ENCODE results near the gene KRTAP4-7.
"Not testable (repeated sequence)": the region's sequence is repeated elsewhere in the genome, so short reads cannot be mapped to it uniquely, and the experiment has no call there.

KRTAP4-7 gene

DNA sequence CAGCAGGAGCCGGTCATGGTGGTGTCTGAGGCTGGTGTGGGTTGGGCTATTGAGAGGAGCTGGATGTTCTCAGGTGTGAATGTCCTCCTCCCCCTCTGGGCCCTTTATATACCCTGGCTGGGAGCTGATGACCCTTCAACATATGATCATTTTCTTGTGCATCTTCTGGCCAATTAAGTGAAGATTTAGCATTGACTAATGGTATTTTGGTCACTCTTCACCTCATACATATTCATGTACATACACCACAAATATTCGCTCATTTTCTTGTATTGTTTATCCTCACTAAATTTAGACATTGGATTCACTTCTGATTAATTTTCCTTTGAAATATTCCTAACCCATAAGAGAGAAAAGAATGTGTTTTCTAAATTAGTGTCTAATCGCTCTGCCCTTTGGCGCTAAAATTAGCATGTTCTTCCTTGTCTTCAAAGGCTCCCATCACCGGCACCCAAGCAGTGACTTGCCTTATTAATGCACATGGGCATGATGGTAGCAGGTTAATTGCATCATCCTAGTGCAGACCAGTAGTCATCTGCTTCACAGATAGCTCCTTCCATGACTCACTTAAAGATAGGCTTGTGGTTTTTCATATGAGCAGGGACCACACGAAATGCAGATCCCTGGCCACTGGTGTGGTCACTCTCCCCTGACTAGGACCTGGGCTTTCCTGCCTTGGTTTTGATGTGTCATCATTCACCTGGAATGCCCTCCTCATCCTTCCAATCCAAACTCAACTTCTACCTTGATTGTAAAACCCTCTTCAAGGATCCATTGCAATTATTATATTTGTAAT is 17.9 kb upstream of the KRTAP4-7 start, which contains the start of gene KRTAP2-4:
TSS of gene KRTAP2-4 (minus strand) at position 51 of the 796 bp plus-strand sequence. CDS start at position 17, 34 bp downstream.
- no peak for DNase-seq

DNA sequence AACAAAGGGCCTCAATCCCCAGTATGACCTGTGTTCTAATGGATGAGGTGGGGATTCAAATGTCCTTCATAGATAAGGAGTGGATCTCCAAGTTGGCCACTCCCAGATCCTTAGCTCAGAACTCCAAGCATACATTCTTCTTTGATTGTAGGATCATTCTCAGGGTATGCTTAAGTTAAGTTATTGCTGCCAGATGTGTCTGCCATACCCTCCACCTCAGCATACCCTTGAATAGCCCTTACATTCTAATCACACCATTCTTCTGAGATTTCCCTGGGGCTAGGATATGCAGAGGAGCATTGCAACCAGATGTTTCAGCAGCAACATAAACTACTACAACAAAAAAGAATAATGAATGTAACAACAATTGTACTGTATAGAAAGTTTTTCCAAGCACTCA is 16.7 kb upstream of the KRTAP4-7 start:
- DNase-seq, result no peak

DNA sequence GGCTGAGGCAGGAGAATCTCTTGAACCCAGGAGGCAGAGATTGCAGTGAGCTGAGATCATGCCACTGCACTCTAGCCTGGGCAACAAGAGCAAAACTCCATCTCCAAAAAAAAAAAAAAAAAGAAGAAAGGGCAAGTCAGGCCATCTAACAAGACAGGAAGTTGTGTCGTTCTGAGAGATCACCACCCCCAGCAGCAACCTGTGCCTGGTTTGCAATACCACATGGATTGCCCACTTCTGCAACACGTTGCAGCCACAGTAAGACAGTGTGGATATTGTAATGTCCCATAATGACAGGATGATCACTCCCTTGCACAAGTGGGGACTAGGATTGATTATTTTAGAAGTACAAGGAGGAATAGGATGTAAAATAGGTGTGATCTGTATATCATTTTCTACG is 14.9 kb upstream of the KRTAP4-7 start:
- no peak for DNase-seq

DNA sequence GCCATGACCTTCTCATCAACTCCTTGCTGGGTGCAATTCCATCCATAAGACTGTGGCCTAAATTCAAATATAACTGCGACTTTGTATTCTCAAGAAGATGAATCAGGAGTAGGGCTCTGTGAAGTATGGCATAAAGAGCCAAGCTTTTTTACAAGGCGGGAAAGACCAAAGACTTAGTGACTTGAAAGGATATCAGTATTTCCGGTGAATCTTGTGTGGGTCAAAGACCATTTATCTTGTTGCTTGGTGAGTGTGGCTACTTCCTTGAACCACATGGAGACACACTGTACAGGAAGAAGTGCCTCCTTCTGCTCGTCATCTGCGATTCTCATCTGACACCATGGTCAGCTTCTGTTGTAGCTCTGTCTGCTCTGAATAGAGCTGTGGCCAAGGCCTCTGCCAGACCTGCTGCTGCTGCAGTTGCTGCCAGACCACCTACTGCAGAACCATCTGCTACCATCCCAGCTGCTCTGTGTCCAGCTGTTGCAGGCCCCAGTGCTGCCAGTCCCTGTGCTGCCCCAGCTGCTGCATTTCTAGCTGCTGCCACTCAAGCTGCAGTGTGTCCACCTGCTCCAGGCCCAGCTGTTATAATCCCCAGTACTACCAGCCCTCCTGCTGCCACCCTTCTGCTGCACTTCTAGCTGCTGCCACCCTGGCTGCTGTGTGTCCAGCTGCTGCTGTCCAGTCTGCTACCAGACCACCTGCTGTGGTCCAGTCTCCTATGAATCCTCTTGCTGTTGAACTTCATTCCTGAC is 12.2 kb upstream of the KRTAP4-7 start:
- DNase-seq, result no peak

DNA sequence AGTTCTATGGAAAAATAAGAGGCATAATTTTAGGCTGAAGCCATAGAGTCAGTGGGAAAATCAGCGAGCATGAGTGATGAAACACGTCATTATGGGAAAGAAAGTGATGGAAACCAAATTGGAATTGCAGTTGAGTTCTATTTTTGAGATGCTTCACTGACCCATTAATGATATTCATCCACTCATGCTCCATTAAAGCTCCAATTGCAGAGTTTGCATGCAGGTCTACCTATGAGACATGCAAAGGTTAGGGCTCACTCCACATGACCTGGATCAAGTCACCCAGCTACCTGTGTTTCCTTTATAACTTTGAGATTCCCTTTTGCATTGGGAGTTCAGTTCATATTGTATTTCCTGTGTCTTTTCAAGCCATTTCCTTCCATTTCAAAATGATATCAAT is 10.3 kb upstream of the KRTAP4-7 start:
- no peak for DNase-seq

DNA sequence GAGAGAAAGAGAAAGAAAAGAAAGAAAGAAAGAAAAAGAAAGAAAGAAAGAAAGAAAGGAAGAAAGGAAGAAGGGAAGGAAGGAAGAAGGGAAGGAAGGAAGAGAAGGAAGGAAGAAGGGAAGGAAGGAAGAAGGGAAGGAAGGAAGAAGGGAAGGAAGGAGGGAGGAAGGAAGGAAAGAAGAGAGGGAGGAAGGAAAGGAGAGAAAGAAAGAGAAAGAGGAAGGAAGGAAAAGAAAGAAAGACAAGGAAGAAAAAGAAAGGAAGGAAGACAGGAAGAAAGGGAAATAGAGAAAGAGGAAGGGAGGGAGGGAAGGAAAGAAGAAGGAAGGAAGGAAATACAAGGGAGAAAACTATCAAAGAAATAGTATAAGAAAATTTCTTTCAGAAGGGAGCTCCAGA is 7.2 kb upstream of the KRTAP4-7 start:
- DNase-seq, result no peak

DNA sequence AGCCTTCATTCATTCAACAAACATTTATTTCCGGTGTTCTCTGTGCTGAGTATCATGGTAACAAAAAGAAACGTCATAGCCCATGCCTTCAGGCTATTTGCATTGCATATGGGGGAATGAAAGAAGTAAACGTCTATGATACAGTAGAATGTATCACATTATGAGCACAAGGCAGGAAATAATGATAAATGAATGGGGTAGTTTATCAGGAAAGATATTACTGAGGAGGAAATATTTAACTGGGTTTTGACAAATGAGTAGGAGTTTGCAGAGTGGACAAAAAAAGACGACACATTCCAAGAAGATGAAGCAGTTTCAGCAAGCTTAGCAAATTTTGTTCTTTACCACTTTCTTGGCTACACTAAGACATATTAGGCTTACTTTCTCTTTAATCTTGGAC is 1.3 kb upstream of the KRTAP4-7 start:
- DNase-seq, result no peak

DNA sequence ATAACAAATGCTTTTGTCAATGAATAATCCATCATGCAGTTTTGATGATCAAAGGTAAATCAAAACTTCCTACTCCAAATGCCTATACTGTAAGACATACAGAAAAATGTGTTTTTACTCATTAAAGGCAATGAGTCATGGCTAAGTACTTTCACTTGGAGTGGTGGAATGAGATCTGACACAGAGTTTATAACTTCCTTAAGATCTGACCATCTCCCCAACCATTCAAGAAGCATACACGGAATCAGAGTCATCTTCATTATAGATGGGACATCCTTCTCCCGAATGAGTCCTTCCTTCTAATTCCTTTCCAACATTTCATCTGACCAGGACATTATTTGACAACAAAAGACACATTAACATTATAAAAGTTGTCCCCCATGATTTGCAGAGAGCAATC is 523 bp upstream of the KRTAP4-7 start:
- not testable (repeated sequence) for DNase-seq

DNA sequence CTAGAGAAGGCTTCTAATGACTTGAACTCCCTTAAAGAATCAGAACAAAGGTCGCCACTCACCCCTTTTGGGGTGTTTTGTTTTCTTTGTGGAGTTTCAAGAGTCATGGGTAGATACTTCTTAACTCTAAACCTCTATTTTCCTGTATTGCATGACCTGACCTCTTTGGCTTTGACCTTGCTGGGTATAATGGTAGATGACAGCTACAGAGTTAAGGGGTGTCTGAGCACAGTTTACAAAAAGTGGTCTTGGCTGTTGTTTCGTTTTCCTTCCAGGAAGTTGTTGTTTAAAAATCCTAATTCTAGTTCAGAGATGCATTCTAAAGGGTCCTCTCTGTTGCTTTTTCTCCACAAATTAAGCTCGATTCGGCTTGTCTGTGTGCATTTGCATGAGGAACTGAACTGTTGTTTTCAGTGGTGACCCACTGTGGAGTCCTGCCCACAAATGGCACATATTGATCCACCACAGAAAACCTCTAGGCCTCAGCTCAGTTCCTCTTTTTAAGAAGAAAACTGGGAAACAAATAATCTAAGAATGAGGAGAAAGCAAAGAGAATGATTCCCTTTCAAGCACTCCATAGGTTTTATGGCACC is 4.9 kb downstream of the KRTAP4-7 start:
- not testable (repeated sequence) for DNase-seq

DNA sequence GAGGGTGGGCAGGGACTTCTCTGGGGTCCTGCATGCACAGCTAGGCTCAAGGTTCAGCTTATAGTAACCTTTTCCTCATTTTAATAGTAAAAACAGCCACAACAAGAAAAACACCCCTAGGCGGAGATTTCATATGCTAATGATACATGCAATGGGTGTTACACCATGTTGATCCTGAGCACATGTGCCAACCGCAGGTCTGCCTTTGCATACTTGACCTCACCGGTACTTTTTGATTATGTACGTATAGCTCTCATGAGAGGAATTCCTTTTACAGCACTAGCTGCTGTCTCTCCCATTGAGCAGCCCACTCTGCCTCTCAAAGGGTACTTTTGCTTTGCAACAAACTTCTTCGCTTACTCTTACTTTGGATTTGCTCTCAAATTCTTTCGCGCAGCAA is 12.1 kb downstream of the KRTAP4-7 start:
- DNase-seq, result no peak

DNA sequence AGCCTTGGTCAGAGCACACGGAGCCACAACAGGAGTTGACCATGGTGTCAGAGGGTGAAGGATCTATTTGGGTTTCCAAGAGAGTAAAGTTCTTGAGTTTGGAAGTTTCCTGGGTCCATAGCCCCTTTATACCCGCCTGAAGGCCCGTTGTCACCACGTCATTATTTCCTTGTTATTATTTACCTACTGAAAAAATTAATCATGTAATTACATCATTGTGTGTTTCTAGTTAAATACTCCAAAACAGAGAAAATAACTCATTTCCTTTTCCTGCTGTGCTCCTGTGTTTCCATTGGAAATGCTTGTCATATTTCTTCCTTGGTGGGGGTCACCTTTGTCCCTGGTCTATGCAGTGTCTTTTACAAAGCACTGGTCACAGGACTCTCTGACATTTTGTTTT is 14.1 kb downstream of the KRTAP4-7 start, which contains the start of gene KRTAP4-8:
TSS of gene KRTAP4-8 (minus strand) at position 101 of the 400 bp plus-strand sequence. CDS start at position 43, 58 bp downstream.
- DNase-seq, result no peak

DNA sequence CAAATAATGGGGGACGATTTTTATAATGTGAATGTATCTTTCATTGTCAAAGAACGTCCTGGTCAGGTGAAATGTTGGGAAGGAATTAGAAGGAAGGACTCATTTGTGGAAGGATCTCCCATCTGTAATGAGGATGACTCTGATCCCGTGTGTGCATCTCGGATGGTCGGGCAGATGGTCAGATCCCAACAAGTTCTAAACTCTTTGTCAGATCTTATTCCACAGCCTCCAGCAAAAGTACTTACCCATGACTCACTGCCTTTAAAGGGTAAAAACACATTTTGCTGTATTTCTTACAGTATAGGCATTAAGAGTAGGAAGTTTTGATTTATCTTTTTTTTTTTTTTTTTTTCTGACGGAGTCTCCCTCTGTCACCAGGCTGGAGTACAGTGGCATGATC is 14.5 kb downstream of the KRTAP4-7 start:
- no peak for DNase-seq

DNA sequence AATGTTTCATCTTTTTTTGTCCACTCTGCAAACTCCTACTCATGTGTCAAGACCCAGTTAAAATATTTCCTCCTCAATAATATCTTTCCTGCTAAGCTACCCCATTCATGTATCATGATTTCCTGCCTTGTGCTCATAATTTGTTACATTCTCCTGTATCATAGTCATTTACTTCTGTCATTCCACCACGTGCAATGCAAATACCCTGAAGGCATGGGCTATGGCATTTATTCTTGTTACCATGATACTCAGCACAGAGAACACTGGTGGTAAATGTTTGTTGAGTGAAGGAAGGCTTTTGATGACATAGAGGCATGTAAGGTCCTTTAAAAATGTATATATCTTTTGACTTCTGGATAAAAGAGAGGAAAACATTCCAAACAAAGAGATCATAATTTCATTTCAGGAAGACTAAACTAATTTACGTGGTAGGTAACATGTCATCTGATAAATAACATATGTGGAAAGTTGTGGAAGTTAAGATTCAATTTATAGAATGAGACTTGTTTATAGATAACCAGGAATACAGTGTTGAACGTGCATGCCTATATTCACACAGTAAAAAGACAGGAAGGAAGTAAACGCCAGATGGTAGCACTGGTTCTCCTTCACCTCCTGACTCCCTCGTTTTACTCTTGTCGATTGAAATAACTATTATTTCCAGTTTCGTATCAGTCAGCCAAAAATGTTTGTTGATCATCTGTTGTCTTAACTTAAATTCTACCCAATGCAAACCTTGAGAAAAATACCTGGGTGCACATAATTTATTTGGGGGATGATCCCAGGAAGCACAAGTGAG is 15.9 kb downstream of the KRTAP4-7 start:
- DNase-seq, result not testable (repeated sequence)

DNA sequence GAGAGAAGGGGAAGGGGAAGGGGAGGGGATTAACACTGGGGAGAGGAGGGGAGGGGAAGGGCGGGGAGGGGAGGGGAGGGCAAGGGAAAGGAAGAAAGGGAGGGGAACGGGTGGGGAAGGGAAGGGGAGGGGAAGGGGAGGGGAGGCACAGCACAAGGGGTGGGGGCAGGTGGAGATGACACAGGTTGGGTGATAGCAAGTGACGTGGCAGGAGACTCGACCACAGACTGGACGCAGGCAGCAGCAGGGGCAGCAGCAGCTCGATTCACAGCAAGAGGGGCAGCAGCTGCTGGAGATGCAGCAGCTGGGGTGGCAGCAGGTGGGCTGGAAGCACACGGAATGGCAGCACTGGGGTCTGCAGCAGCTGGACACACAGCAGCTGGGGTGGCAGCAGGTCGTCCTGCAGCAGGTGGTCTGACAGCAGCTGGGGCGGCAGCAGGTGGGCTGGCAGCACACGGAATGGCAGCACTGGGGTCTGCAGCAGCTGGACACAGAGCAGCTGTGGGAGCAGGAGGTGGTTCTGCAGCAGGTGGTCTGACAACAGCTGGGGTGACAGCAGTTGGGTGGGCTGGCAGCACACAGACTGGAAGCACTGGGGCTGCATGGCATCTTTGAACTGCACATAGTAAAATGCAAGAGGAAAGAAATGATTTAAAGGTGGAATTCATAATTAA is 17.8 kb downstream of the KRTAP4-7 start, which contains the start of gene KRTAP4-16:
TSS of gene KRTAP4-16 (minus strand) at position 624 of the 674 bp plus-strand sequence. CDS start at position 624, 0 bp downstream.
- no peak for DNase-seq

DNA sequence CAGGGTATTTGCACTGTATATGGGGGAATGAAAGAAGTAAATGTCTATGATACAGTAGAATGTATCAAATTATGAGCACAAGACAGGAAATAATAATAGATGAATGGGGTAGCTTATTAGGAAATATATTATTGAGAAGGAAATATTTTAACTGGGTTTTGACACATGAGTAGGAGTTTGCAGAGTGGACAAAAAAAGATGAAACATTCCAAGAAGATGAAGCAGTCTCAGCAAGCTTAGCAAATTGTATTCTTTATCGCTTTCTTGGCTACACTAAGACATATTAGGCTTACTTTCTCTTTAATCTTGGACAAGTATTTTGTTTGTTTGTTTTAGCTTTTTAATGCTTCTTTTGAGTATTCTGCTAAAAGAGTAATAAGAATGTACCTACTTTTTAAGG is 19.9 kb downstream of the KRTAP4-7 start:
- no peak for DNase-seq

DNA sequence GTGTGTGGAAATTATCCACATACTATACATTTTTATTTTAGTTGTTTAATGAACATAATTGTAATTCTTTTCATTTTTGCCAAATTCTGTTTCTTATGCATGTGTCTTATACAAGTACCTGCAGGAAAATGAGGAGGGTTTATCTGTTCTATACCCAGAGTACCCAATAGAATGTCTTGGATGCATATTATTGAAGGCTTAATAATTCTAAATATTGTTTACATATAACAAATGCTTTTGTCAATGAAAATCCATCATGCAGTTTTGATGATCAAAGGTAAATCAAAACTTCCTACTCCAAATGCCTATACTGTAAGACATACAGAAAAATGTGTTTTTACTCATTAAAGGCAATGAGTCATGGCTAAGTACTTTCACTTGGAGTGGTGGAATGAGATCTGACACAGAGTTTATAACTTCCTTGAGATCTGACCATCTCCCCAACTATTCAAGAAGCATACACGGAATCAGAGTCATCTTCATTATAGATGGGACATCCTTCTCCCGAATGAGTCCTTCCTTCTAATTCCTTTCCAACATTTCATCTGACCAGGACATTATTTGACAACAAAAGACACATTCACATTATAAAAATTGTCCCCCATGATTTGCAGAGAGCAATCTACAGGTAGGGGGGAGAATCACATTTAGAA is 20.6 kb downstream of the KRTAP4-7 start:
- not testable (repeated sequence) for DNase-seq

DNA sequence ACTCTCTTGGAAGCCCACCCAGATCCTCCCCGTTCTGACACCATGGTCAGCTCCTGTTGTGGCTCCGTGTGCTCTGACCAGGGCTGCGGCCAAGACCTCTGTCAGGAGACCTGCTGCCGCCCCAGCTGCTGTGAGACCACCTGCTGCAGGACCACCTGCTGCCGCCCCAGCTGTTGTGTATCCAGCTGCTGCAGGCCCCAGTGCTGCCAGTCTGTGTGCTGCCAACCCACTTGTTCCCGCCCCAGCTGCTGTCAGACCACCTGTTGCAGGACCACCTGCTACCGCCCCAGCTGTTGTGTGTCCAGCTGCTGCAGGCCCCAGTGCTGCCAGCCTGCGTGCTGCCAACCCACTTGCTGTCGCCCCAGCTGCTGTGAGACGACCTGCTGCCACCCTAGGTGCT is 21.4 kb downstream of the KRTAP4-7 start, which contains the start of gene KRTAP4-9:
TSS of gene KRTAP4-9 (plus strand) at position 43 of the 400 bp plus-strand sequence. CDS start at position 43, 0 bp downstream.
- not testable (repeated sequence) for DNase-seq

DNA sequence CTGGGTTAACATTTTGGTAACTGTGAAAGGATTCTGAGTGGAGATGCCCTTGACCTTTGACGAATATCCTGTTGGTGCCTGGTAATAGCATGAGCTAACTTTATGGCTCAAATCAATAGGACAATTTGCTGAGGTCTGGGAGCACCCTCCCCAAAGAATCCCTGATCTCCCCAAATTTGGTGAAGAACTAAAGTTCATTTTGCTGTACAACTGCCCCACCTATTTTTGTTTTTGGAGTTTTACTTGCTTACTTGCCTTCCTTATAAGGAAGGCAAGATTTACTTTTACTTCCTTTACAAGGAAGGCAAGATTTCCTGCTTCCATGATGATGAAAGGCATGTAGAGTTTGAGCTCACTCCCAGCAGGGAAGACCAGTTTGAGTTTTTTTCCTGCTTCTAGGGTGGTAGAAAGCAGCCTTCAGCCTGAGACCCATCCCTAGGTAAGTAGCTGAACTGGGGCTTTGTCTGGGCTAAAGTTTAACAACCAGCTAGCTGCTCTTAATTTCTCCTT is 24.0 kb downstream of the KRTAP4-7 start:
- no peak for DNase-seq

DNA sequence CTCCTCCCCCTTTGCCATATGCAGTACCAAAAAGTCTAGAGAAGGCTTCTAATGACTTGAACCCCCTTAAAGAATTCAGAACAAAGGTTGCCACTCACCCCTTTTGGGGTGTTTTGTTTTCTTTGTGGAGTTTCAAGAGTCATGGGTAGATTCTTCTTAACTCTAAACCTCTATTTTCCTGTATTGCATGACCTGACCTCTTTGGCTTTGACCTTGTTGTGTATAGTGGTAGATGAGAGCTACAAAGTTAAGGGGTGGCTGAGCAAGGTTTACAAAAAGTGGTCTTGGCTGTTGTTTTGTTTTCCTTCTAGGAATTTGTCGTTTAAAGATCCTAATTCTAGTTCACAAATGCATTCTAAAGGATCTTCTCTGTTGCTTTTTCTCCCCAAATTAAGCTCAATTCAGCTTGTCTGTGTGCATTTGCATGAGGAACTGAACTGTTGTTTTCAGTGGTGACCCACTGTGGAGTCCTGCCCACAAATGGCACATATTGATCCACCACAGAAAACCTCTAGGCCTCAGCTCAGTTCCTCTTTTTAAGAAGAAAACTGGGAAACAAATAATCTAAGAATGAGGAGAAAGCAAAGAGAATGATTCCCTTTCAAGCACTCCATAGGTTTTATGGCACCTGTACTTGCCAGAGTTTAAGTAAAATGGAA is 24.9 kb downstream of the KRTAP4-7 start:
- not testable (repeated sequence) for DNase-seq

DNA sequence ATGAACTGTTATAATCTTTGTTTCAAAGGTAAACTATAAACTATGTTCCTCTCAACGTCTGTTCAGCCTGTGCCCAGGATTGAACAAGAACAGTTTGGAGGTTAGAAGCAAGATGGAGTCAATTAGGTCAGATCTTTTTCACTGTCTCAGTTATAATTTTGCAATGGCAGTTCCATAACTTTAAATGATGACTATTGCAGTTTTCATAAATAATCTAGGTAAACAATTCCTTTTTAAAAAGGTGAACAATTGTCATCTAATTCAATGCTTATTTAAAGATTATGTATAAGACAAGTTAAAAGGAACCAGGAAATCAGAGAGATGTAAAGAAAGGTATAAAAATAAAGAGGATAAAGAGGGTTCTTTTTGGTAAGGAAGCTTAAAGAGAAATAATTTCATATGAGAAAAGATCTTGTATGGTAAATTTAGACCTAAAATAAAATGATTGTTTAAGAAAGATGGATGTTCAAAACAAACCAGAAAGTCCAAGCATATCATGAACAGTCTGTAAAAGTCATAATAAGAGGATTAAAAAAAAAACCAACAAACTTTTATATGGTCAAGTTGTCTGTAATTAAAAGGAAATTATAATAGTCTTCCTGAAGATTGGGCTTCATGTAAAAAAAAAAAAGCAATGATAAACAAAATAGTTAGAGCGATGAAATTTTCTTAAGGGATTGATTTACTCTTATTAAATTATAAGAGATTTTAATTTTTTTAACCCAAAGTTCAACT is 27.4 kb downstream of the KRTAP4-7 start:
- DNase-seq, result no peak
